LNCAP (cell line): ENCODE results near the gene MDGA2.

ENCODE experiments used
- CTCF ChIP-seq: fragments of 450-650 bp; IDR thresholded peaks from 2 replicates; pipeline ENCODE4 v1.5.1; 2017; ENCODE audit warnings: mild to moderate bottlenecking

MDGA2 gene

GRCh38 chr14:47596860-47597259, 78.5 kb downstream of the MDGA2 start:
- no peak for TF ChIP-seq CTCF

GRCh38 chr14:47596232-47596631, 79.2 kb downstream of the MDGA2 start:
- no peak for TF ChIP-seq CTCF

GRCh38 chr14:47595552-47595951, 79.9 kb downstream of the MDGA2 start:
- no peak for TF ChIP-seq CTCF

- TF ChIP-seq CTCF = no peak
Measured at GRCh38 chr14:47590767-47591495, 84.5 kb downstream of the MDGA2 start.

GRCh38 chr14:47585447-47585846, 90.0 kb downstream of the MDGA2 start:
- no peak for TF ChIP-seq CTCF

- TF ChIP-seq CTCF = no peak
Measured at GRCh38 chr14:47567273-47567672, 108.1 kb downstream of the MDGA2 start.

GRCh38 chr14:47557894-47558293, 117.5 kb downstream of the MDGA2 start:
- TF ChIP-seq CTCF = no peak

GRCh38 chr14:47555333-47555732, 120.1 kb downstream of the MDGA2 start:
- no peak for TF ChIP-seq CTCF
